Activated CD8-positive, alpha-beta memory T cell treated with anti-CD3 and anti-CD28 coated beads for 24 hours (primary cell): Measurements from ENCODE around the gene SMIM9.

Source experiments
- DNase-seq: peaks from one replicate; pipeline ENCODE4 v3.0.0-alpha.2; 2020

The SMIM9 gene

GRCh38 chrX:154779261-154779660, 55.2 kb downstream of the SMIM9 start:
- DNase-seq = no peak

GRCh38 chrX:154776753-154777152, 57.7 kb downstream of the SMIM9 start:
- DNase-seq = no peak

GRCh38 chrX:154775419-154776349, 58.8 kb downstream of the SMIM9 start:
- DNase-seq = no peak

GRCh38 chrX:154774622-154775021, 59.8 kb downstream of the SMIM9 start:
- no peak for DNase-seq
